Pancreas (tissue), 10 donors: ENCODE data around the gene RHOBTB3. TPM values are rescaled to one million over a fixed set of nuclear protein-coding genes. Genes with fewer than 3 reads are reported as not detected.
A peak's percentile ranks its signal among the peaks of the same experiment; 100 is the strongest.

Experiments used
- ATAC-seq, 4 donors: fragments of 200-7000 bp; cut with Tn5 transposase; one replicate each; pipeline versions ENCODE4 v1.8.0 to v1.9.1; 2020; ENCODE audit warnings: mild to moderate bottlenecking in 4 of 4, moderate library complexity in 4 of 4
- DNase-seq, 6 donors: peaks; one replicate each; pipeline ENCODE4 v3.0.0-alpha.2; 2020
- FAIRE-seq: peaks from 2 replicates; lab custom pipeline; 2012; peaks lifted over from hg19 to GRCh38; lab: Jason Lieb, UNC
- H3K27ac ChIP-seq, 4 donors: fragments of 200-600 bp; sonication (generic); 1 replicate in 3 of 4; 2 replicates in 1 of 4; pipeline versions ENCODE4 v1.5.0 to v1.8.0; 2020
- H3K27me3 ChIP-seq, 4 donors: fragments of 200-600 bp; one replicate each; pipeline ENCODE4 v1.8.0; 2021
- H3K36me3 ChIP-seq, 3 donors: fragments of 200-600 bp; sonication (generic) in 1 of 3; one replicate each; pipeline versions ENCODE4 v1.5.0 to v1.8.0; 2020 to 2021
- H3K4me1 ChIP-seq, 3 donors: fragments of 200-600 bp; one replicate each; pipeline ENCODE4 v1.8.0; 2021
- H3K4me3 ChIP-seq, 4 donors: fragments of 200-600 bp; sonication (generic) in 2 of 4; one replicate each; pipeline versions ENCODE4 v1.5.0 to v1.8.0; 2020 to 2021
- H3K9me3 ChIP-seq, 4 donors: fragments of 200-600 bp; one replicate each; pipeline ENCODE4 v1.8.0; 2021
- CTCF ChIP-seq, 4 donors: fragments of 200-600 bp; sonication (generic) in 3 of 4; IDR thresholded peaks; one replicate each; pipeline versions ENCODE4 v1.5.0 to v1.8.0; 2021; ENCODE audit warnings: antibody characterized with exemption in 4 of 4
- WGBS, 2 donors: extraction: QIAGEN DNeasy Blood & Tissue Kit; methylation state at CpG; one replicate each; pipeline ENCODE4 v1.1.7; 2013; 5-methylcytosine and 5-hydroxymethylcytosine counted together
- intact Hi-C, 3 donors: fragments of 100-400 bp; cut with DNase I; formaldehyde crosslinking; loops; one replicate each; pipeline versions ENCODE4 v1.11.1 to v1.14.2; 2022
- polyA plus RNA-seq, 2 donors: library from polyadenylated mRNA; stranded (reverse); fragments of 200-250 nt; gene quantifications; one replicate each; pipeline ENCODE4 v1.2.3, GENCODE V29; 2013
- total RNA-seq, 6 donors: library from RNA; stranded (reverse); fragmentation: NEBNext Ultra II Directional in 4 of 6; extraction: Animal tissue kit (Norgen Biotek cat#: 25700) in 4 of 6; gene quantifications; one replicate each; pipeline versions ENCODE4 v1.2.1 to v1.2.4, GENCODE V29; 2021 to 2023
- donor health status: healthy with polysubstance abuse.
- donor health status: DM: no; HTN: no; CAD: no; lungs with moderate emphysema.
- donor health status: DM: no; HTN: no; CAD: no.
- donor health status: control.
- donor health status: control.
- donor health status: Bipolar disorder and iron deficiency.
- donor health status: DM: yes; HTN: yes; CAD: no.
- donor health status: DM: no; HTN: no; CAD: no.
- donor health status: DM: no; HTN: no; CAD: no.
- donor health status: DM: yes; HTN: yes; CAD: no.

The RHOBTB3 gene
- total and polyA plus RNA-seq, 8 donors = 32.5 to 190 (median 77.3) TPM

DNA sequence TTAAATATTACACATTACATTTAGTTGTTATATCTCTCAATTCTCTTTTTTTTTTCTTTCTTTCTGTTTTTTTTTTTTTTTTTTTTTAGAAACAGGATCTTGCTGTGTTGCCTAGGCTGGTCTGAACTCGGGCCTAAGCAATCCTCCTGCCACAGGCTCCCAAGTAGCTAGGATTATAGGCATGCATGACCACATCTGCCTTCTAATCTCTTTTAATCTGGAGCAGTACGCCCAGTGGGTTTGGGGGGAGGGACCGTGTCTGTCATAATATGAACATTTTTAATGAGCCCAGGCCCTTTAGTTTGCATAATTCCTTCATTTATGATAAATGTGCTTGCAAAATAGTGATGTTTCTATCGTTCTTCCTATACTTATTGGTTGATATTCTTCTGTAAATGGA lies 10.3 kb downstream of the RHOBTB3 start:
- no peaks in the 10 kb centered on the region for H3K27me3 ChIP-seq
- no peaks in the 10 kb centered on the region for H3K9me3 ChIP-seq
- DNase-seq (no peak), ATAC-seq (no peak), FAIRE-seq (no peak)
- peaks cover 8 to 27% (median 14%) of the 10 kb centered on the region in 3 donors for H3K4me1 ChIP-seq
- no peak for TF ChIP-seq CTCF (IDR thresholded peaks at IDR 0.05)
- no peak overlapping the region for H3K4me3 ChIP-seq
- intact Hi-C loops = no loop called here
- no peak overlapping the region for H3K27ac ChIP-seq
- 81 to 83% methylated on average over 4 of the region's 4 CpGs for WGBS, 2 donors
- peaks cover 0 to 30% (median 16%) of the 10 kb centered on the region in 3 donors for H3K36me3 ChIP-seq

DNA sequence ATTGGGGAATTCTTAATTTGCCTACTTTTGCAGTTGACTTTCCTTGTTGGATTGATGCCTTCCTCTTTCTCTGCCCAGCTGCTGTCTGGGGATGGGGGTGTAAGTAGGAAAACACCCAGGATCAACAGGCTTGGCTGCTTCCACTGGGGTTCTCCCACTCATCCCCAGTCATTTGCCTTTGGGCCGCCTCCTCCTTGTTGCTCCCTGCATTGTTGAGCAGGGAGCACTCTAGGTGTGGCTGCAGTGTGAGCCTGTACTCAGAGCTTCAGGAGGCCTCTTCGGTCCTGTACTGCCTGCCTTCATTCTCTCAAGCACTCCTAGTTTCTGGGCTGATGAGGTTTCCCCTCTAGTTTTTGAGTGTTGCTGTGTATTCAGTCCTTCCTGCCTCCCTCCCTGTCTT lies 12.1 kb downstream of the RHOBTB3 start:
- no peaks in the 10 kb centered on the region for H3K9me3 ChIP-seq
- no peak overlapping the region for H3K27ac ChIP-seq
- intact Hi-C loops = no loop called here
- H3K36me3 ChIP-seq = peaks cover 0 to 35% (median 8%) of the 10 kb centered on the region in 3 donors
- DNase-seq = no peak
- WGBS, 2 donors = 85 to 96% methylated on average over 2 of the region's 2 CpGs
- ATAC-seq = no peak
- no peaks in the 10 kb centered on the region for H3K27me3 ChIP-seq
- no peak overlapping the region for H3K4me3 ChIP-seq
- peaks cover 1 to 19% (median 4%) of the 10 kb centered on the region in 3 donors for H3K4me1 ChIP-seq
- FAIRE-seq = no peak
- TF ChIP-seq CTCF (IDR thresholded peaks at IDR 0.05) = no peak

DNA sequence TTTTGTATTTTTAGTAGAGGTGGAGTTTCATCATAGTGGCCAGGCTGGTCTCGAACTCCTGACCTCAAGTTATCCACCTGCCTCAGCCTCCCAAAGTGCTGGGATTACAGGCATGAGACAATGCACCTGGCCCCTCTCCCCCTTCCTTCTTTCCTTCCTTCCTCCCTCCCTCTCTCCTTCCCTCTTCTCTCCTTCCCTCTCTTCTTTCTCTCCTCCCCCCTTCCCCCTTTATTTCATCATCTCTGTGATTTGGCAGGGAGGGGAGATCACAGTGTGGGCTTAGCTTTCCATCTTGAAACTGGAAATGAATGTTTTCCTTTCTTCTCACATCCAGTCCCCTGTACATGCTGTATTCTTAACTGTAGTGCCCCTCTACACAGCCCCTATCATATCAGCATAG lies 12.7 kb downstream of the RHOBTB3 start:
- no peak for TF ChIP-seq CTCF (IDR thresholded peaks at IDR 0.05)
- ATAC-seq = no peak
- H3K4me3 ChIP-seq = no peak overlapping the region
- no peak overlapping the region for H3K27ac ChIP-seq
- H3K27me3 ChIP-seq = no peaks in the 10 kb centered on the region
- no peak for DNase-seq
- H3K36me3 ChIP-seq = peaks cover 0 to 31% (median 8%) of the 10 kb centered on the region in 3 donors
- no peaks in the 10 kb centered on the region for H3K9me3 ChIP-seq
- intact Hi-C loops = no loop called here
- 92% methylated on average over 1 of the region's 1 CpG for WGBS, 2 donors
- no peak for FAIRE-seq
- H3K4me1 ChIP-seq = peaks cover 0 to 13% (median 8%) of the 10 kb centered on the region in 3 donors

- Histone ChIP-seq H3K27ac (no peak overlapping the region), H3K4me3 (no peak overlapping the region), H3K36me3 (peaks cover 4 to 43% (median 16%) of the 10 kb centered on the region in 3 donors), H3K27me3 (no peaks in the 10 kb centered on the region), H3K4me1 (peaks cover 0 to 13% (median 8%) of the 10 kb centered on the region in 3 donors), H3K9me3 (no peaks in the 10 kb centered on the region)
- no peak for DNase-seq
- FAIRE-seq = no peak
- intact Hi-C loops = no loop called here
- ATAC-seq = no peak
- TF ChIP-seq CTCF (IDR thresholded peaks at IDR 0.05) = no peak
Measured at GRCh38 chr5:95746194-95746593, 15.1 kb downstream of the RHOBTB3 start.

DNA sequence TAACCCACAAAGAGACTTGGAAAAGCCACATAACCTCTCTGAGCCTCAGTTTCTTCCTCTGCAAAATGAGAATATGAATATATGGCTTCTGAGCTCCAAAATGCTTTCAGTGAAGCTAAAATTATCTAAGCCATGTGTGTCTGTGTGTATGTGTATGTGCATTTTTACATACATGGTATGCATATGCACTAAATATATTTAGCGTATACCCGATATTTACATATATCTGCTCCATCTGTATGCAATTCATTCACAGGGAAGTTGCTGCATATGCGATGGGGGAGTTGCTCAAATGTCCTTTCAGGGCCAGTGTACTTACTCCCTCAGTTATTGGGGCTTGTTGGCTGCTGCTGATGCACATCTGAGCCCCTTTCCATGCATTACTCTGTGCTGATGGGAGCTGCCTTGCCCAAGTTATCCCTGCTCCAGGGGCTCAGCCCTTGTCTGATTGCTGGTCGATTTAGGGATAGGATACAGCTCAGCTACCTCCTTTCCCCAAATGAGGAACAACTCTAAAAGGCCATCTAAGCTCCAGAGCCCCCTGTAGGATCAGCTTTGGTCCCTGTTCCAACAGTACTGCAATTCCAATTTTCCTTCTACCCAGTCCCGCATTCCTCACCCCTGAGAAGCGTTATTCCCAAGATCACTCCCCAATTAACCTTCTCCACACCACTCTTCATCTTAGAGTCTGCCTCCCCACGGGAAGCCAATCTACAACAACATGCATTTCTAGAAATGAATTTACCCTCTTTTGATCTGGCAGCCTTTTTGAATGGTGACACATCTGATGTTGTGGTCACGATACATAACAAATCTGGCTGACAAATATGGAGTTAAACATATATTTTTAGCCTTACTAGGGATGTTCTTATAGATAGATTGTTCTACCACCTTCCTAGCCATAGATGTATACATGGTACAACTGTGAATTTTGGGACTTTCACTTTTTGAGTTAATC lies 15.9 kb downstream of the RHOBTB3 start:
- H3K27me3 ChIP-seq = no peaks in the 10 kb centered on the region
- WGBS, 2 donors = 74% methylated on average over 8 of the region's 8 CpGs
- no peak for FAIRE-seq
- no peaks in the 10 kb centered on the region for H3K9me3 ChIP-seq
- H3K36me3 ChIP-seq = peaks cover 4 to 50% (median 16%) of the 10 kb centered on the region in 3 donors
- peaks cover 0 to 13% (median 8%) of the 10 kb centered on the region in 3 donors for H3K4me1 ChIP-seq
- intact Hi-C loops = no loop called here
- no peak for DNase-seq
- ATAC-seq = peak in 1 of 4 donors; percentile 6
- TF ChIP-seq CTCF (IDR thresholded peaks at IDR 0.05) = no peak
- no peak overlapping the region for H3K4me3 ChIP-seq
- no peak overlapping the region for H3K27ac ChIP-seq
